ENCODE measurements around the gene ZNF324.

DNA sequence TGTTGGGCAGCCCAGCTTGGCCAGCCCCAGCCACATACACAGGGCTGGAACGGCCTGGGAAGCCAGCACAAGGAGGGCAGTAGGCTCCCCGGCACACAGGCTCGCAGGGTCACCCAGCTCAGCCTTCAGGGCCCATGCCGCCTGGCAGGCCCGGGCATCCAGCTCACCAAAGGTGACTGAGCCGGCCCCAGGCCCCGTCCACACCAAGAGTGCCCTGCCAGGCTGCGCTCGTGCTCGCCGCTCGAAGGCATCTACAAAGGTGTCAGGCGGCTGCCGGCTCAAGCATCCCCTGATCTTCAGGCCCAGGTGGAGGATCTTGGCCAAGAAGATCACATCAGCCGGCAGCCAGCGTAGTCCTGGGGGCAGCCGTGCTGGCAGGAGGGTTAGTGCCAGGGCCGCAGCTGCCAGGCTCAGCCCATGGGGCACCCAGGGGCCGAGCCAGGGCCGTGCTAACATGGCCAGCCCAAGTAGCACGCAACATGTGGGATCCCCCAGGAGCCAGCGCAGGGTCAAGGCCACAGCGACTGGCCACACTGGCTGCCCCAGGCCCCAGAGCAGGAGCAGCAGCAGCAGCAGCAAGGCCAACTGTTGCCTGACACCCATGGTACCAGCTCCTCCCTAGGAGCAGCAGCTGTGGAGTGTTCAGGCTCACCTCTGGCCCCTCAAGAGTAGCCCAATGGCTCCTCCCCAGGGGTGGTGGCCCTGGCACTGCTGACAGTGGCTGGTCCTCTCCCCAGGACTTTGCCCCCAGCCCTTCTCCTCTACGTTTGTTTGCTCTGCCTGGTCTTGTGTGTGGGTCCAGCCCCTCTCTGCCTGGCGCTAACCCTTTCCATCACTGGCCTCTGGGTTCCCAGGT is 44.7 kb downstream of the ZNF324 start, which contains the start of gene SLC27A5:
- no peak for TF ChIP-seq EP300 (IDR thresholded peaks at IDR 0.05)
- TF ChIP-seq, protein P1, sequence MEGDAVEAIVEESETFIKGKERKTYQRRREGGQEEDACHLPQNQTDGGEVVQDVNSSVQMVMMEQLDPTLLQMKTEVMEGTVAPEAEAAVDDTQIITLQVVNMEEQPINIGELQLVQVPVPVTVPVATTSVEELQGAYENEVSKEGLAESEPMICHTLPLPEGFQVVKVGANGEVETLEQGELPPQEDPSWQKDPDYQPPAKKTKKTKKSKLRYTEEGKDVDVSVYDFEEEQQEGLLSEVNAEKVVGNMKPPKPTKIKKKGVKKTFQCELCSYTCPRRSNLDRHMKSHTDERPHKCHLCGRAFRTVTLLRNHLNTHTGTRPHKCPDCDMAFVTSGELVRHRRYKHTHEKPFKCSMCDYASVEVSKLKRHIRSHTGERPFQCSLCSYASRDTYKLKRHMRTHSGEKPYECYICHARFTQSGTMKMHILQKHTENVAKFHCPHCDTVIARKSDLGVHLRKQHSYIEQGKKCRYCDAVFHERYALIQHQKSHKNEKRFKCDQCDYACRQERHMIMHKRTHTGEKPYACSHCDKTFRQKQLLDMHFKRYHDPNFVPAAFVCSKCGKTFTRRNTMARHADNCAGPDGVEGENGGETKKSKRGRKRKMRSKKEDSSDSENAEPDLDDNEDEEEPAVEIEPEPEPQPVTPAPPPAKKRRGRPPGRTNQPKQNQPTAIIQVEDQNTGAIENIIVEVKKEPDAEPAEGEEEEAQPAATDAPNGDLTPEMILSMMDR (IDR thresholded peaks at IDR 0.05), result no peak
- no peak for TF ChIP-seq POLR2A (IDR thresholded peaks at IDR 0.05)
- TF ChIP-seq POLR2AphosphoS5 (IDR thresholded peaks at IDR 0.05), result no peak

Measured in gastroesophageal sphincter (tissue), 3 donors.